Stimulated activated CD4-positive, alpha-beta T cell treated with anti-CD3 and anti-CD28 coated beads, Interleukin-4, amount 100 ng/mL, for 48 hours (primary cell): ENCODE results near the gene TMEM209.
"Not testable (repeated sequence)": the region's sequence is repeated elsewhere in the genome, so short reads cannot be mapped to it uniquely, and the experiment has no call there.

Experiments used
- DNase-seq, 2 donors: peaks; one replicate each; pipeline ENCODE4 v3.0.0-alpha.2; 2020; ENCODE audit warnings: low read depth in 2 of 2

Gene TMEM209

GRCh38 chr7:130205084-130205947 is at the start of gene TMEM209:
Gene TMEM209, minus strand, starts transcription at chr7:130205406. Its CDS starts 31 bp downstream, at chr7:130205375.
- peak; percentile 87 to 94 for DNase-seq

- DNase-seq = no peak
Measured at GRCh38 chr7:130254555-130254954, 49.3 kb upstream of the TMEM209 start.

- not testable (repeated sequence) for DNase-seq
Measured at GRCh38 chr7:130249626-130250025, 44.4 kb upstream of the TMEM209 start.

- DNase-seq = not testable (repeated sequence)
Measured at GRCh38 chr7:130248842-130249241, 43.6 kb upstream of the TMEM209 start.

- DNase-seq = not testable (repeated sequence)
Measured at GRCh38 chr7:130246491-130246890, 41.3 kb upstream of the TMEM209 start.

- not testable (repeated sequence) for DNase-seq
Measured at GRCh38 chr7:130243486-130243885, 38.3 kb upstream of the TMEM209 start.

- DNase-seq = peak; percentile 46 to 60
Measured at GRCh38 chr7:130242198-130243014, 37.2 kb upstream of the TMEM209 start.

GRCh38 chr7:130240240-130240639 is 35.0 kb upstream of the TMEM209 start:
- DNase-seq = no peak

- not testable (repeated sequence) for DNase-seq
Measured at GRCh38 chr7:130236361-130236760, 31.2 kb upstream of the TMEM209 start.

GRCh38 chr7:130234078-130234477 is 28.9 kb upstream of the TMEM209 start:
- DNase-seq = no peak

GRCh38 chr7:130232209-130232608 is 27.0 kb upstream of the TMEM209 start:
- no peak for DNase-seq

GRCh38 chr7:130231792-130232191 is 26.6 kb upstream of the TMEM209 start:
- no peak for DNase-seq

GRCh38 chr7:130229981-130230380 is 24.8 kb upstream of the TMEM209 start:
- not testable (repeated sequence) for DNase-seq

GRCh38 chr7:130228840-130229502 is 23.8 kb upstream of the TMEM209 start:
- DNase-seq = no peak

GRCh38 chr7:130227883-130228575 is 22.8 kb upstream of the TMEM209 start:
- DNase-seq = no peak

- DNase-seq = no peak
Measured at GRCh38 chr7:130226333-130226732, 21.1 kb upstream of the TMEM209 start.

GRCh38 chr7:130224923-130225322 is 19.7 kb upstream of the TMEM209 start:
- not testable (repeated sequence) for DNase-seq

GRCh38 chr7:130224210-130224609 is 19.0 kb upstream of the TMEM209 start:
- no peak for DNase-seq

- no peak for DNase-seq
Measured at GRCh38 chr7:130223646-130224045, 18.4 kb upstream of the TMEM209 start.

GRCh38 chr7:130221746-130222145 is 16.5 kb upstream of the TMEM209 start:
- no peak for DNase-seq

- no peak for DNase-seq
Measured at GRCh38 chr7:130219871-130220270, 14.7 kb upstream of the TMEM209 start.
